Mononuclear cell (primary cell): ENCODE results near the gene EHD4. TPM values are rescaled to one million over a fixed set of nuclear protein-coding genes. Genes with fewer than 3 reads are reported as not detected.

Experiments
- H3K27me3 ChIP-seq: 2 replicates; pipeline ENCODE4 v1.6.0; 2011; ENCODE audit warnings: low read length, control low read depth; ENCODE audit not compliant: insufficient read depth
- H3K4me1 ChIP-seq: 2 replicates; pipeline ENCODE4 v1.5.1; 2011; ENCODE audit warnings: mild to moderate bottlenecking, low read length, control low read depth; ENCODE audit not compliant: insufficient read depth
- H3K4me3 ChIP-seq: 2 replicates; pipeline ENCODE4 v1.5.1; 2011; ENCODE audit warnings: mild to moderate bottlenecking, low read length, moderate library complexity
- H3K9me3 ChIP-seq: 2 replicates; pipeline ENCODE4 v1.5.1; 2011; ENCODE audit warnings: low read depth, mild to moderate bottlenecking, control low read depth, low read length
- total RNA-seq: library from RNA; depleted of rRNA; stranded (reverse); fragments of >200 nt; gene quantifications from one replicate; pipeline ENCODE4 v1.2.3, GENCODE V29; 2012

EHD4 gene
- total RNA-seq, 1 donor: 35.3 TPM

- Histone ChIP-seq H3K9me3 (no peaks in the 10 kb centered on the region), H3K27me3 (no peaks in the 10 kb centered on the region), H3K4me3 (no peak overlapping the region), H3K4me1 (no peaks in the 10 kb centered on the region)
Observed at GRCh38 chr15:41861736-41862356, 110.5 kb downstream of the EHD4 start.

- no peaks in the 10 kb centered on the region for H3K9me3 ChIP-seq
Observed at GRCh38 chr15:41860049-41860828, 112.1 kb downstream of the EHD4 start.

GRCh38 chr15:41858756-41859155 is 113.6 kb downstream of the EHD4 start:
- H3K27me3 ChIP-seq: no peaks in the 10 kb centered on the region
- H3K4me1 ChIP-seq: no peaks in the 10 kb centered on the region
- no peak overlapping the region for H3K4me3 ChIP-seq
- no peaks in the 10 kb centered on the region for H3K9me3 ChIP-seq

More at GRCh38 chr15:41860049-41860828, 112.1 kb downstream of the EHD4 start:
- Histone ChIP-seq H3K4me1 (no peaks in the 10 kb centered on the region), H3K27me3 (no peaks in the 10 kb centered on the region), H3K4me3 (no peak overlapping the region)

GRCh38 chr15:41857316-41857715 is 115.0 kb downstream of the EHD4 start:
- no peaks in the 10 kb centered on the region for H3K4me1 ChIP-seq
- no peaks in the 10 kb centered on the region for H3K9me3 ChIP-seq
- H3K27me3 ChIP-seq: no peaks in the 10 kb centered on the region
- H3K4me3 ChIP-seq: no peak overlapping the region

GRCh38 chr15:41856716-41857115 is 115.6 kb downstream of the EHD4 start:
- Histone ChIP-seq H3K4me1 (no peaks in the 10 kb centered on the region), H3K4me3 (no peak overlapping the region), H3K27me3 (no peaks in the 10 kb centered on the region), H3K9me3 (no peaks in the 10 kb centered on the region)

- Histone ChIP-seq H3K9me3 (no peaks in the 10 kb centered on the region), H3K27me3 (no peaks in the 10 kb centered on the region), H3K4me1 (no peaks in the 10 kb centered on the region), H3K4me3 (no peak overlapping the region)
Observed at GRCh38 chr15:41856262-41856661, 116.1 kb downstream of the EHD4 start.

GRCh38 chr15:41855261-41855961 is 116.9 kb downstream of the EHD4 start:
- H3K9me3 ChIP-seq: no peaks in the 10 kb centered on the region
- H3K4me3 ChIP-seq: no peak overlapping the region
- H3K4me1 ChIP-seq: no peaks in the 10 kb centered on the region
- H3K27me3 ChIP-seq: no peaks in the 10 kb centered on the region

GRCh38 chr15:41854443-41854842 is 117.9 kb downstream of the EHD4 start:
- Histone ChIP-seq H3K9me3 (no peaks in the 10 kb centered on the region), H3K27me3 (no peaks in the 10 kb centered on the region), H3K4me1 (no peaks in the 10 kb centered on the region), H3K4me3 (no peak overlapping the region)

- H3K4me3 ChIP-seq: no peak overlapping the region
- no peaks in the 10 kb centered on the region for H3K4me1 ChIP-seq
- no peaks in the 10 kb centered on the region for H3K9me3 ChIP-seq
- no peaks in the 10 kb centered on the region for H3K27me3 ChIP-seq
Observed at GRCh38 chr15:41853831-41854230, 118.5 kb downstream of the EHD4 start.

- no peaks in the 10 kb centered on the region for H3K27me3 ChIP-seq
- H3K9me3 ChIP-seq: no peaks in the 10 kb centered on the region
- H3K4me3 ChIP-seq: no peak overlapping the region
- no peaks in the 10 kb centered on the region for H3K4me1 ChIP-seq
Observed at GRCh38 chr15:41852736-41853590, 119.4 kb downstream of the EHD4 start.

- Histone ChIP-seq H3K4me3 (no peak overlapping the region), H3K9me3 (no peaks in the 10 kb centered on the region), H3K27me3 (no peaks in the 10 kb centered on the region)
Observed at GRCh38 chr15:41851755-41852370, 120.5 kb downstream of the EHD4 start.

GRCh38 chr15:41851167-41851523 is 121.2 kb downstream of the EHD4 start:
- no peaks in the 10 kb centered on the region for H3K27me3 ChIP-seq
- H3K9me3 ChIP-seq: no peaks in the 10 kb centered on the region
- H3K4me3 ChIP-seq: no peak overlapping the region
- H3K4me1 ChIP-seq: no peaks in the 10 kb centered on the region

More at GRCh38 chr15:41851755-41852370, 120.5 kb downstream of the EHD4 start:
- no peaks in the 10 kb centered on the region for H3K4me1 ChIP-seq

- Histone ChIP-seq H3K9me3 (no peaks in the 10 kb centered on the region), H3K27me3 (no peaks in the 10 kb centered on the region), H3K4me1 (no peaks in the 10 kb centered on the region), H3K4me3 (no peak overlapping the region)
Observed at GRCh38 chr15:41850482-41851166, 121.7 kb downstream of the EHD4 start.

- Histone ChIP-seq H3K4me1 (no peaks in the 10 kb centered on the region), H3K9me3 (no peaks in the 10 kb centered on the region), H3K4me3 (no peak overlapping the region), H3K27me3 (no peaks in the 10 kb centered on the region)
Observed at GRCh38 chr15:41849861-41850260, 122.5 kb downstream of the EHD4 start.
